HG03175 (cell line): ENCODE results near the gene CHST1.

Experiments used
- ATAC-seq: cut with Tn5 transposase; IDR thresholded peaks from one replicate; pipeline ENCODE4 v1.9.1; 2021; ENCODE audit warnings: mild to moderate bottlenecking, moderate library complexity; ENCODE audit not compliant: unreplicated experiment

Gene CHST1

DNA sequence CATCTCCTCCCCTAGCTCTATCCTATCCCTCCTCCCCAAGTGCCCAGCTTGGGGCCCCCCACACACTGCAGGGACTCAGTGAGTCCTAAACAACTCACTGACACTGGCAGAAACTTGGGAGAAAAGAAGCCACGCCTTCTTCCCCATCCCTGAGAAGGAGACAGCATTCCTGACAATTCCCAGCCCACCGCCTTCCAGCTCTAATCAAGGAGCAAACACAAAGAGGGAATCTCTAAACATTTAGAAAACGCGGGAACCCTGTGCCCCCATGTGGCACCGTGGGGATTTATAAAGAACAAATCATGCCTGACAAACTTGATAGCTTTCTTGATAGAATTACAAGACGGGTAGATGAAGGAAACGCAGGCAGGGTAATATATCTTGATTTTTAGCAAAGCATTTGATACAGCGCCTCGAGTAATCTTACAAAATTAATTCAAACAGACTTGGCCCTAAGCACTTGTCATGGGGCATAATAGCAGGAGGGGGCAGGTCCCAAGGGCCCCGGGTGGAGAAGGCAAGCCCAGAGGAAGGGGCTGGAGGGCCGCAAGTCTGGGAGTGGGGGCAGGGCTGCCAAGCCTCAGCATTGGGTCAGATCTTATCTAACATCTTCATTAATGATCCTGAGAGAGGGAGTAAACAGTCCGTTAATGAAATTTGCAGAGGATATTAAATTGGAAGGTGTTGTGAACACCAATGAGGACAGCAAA is 4.5 kb downstream of the CHST1 start:
- no peak for ATAC-seq

DNA sequence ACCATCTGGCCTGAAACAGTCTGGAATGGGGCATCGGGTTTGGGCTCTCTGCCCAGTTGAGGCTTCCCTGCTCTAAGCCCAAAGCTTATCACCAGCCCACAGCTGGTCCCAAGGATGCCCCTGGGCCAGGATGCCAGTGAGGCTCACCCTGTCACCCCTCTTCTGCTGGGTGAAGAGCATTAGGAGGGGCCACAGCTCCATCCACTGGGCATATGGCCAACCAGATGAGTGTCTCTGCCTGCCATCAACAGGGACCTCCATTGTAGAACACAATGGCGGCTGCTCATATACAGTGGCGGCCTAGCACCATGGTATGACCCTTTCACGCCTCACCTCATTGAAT is 5.6 kb downstream of the CHST1 start:
- ATAC-seq = no peak

DNA sequence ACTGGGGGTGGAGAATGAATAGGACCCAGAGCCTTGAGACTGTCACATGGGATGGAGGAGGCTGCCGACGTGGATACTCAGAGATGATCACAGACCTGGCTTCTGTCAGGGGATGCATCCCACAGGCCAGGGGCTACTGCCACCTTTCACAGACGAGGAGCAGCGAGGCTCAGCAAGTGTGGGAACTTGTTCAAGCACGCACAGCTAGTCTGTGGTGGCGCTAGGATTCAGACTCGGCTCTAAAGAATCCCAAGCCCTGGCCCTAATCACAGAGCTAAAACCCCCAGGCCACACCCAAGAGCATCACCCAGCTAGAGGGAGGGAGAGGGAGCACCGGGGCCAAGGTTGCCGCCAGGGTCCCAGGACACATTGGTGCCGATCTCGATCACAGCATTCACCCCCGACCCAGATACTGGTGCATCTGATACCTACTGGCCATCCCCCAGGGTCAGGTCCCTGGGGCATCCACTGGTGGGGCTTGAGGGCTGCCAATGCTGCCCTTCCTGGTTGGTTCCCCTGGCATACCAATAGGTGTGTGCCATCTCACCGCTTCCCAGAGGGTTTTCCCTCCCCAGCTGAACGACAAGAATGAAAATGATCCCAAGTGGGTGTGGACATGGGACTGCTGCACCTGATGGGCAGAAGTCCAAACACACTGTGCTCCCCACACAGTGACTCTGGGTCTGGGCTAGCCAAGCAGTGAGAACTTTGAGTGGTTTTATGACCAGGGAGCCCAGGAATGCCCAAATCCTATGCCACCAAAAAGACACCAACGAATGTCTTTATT is 6.2 kb downstream of the CHST1 start:
- ATAC-seq = no peak

DNA sequence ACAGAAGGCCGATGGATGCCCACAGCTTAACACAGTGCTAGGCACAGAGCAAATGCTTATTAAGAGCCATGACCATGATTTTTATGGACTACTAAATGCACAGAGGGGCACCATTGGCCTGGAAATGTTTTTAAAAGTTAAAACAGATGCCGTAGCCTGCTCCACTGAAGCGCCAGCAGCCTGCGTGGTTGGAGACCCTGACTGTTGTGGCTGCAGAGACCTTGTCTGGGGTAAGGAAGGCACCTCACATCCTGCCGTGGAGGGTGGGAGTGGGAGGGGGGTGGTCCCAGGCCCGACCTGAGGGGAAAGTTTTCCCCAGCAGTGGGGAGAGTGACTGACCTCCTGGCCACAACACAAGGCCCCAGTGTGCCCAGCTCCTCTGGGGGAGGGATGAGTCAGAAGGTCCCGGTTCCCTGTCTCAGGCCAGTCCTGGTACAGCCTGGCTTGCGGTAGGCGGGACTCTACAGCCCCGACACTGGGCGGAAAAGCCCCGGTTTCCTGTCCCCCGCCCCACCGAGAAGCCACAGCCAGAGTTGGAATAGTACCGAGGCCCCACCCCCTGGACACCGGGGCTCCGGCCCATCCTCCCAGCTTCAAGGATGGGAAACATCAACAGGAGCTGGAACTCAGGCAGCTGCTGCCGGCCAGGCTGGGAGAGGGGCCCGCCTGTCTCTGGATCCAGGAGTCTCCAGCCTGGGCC is 7.0 kb downstream of the CHST1 start:
- no peak for ATAC-seq

DNA sequence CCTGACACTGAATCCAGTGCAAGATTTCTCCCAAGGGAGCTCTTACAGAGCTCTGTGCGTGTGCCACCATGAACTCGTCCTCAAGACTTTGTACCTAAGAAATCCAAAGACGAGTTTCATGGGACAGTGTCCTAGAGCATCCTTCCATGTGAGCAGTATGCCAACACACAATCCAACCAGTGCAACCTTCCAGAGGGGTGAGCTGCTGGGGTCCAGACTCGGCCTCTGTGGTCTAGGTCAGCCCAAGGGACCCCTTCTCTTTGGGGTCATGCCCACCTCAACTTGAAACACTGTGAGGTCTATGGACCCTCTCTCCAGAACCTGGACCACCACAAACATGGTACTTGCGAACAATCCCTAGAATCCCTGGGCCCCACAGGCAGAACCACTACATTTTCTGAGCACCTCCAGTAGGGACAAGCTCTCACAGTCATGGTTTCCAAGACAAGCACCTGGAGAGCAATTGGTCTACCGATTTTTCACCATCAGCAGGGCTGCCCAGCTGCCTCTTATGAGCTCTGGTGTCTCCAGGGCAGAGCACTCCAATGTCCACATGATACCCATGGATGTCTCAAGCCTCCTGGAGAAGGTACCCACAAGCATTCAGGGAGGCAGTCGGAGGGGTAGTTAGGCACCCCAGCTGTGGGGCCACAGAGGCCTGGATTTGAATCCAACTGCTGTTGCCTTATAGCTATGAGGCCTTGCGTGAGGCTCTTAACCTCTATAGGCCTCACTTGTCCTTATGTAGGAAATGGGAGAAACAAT is 7.7 kb downstream of the CHST1 start:
- no peak for ATAC-seq

DNA sequence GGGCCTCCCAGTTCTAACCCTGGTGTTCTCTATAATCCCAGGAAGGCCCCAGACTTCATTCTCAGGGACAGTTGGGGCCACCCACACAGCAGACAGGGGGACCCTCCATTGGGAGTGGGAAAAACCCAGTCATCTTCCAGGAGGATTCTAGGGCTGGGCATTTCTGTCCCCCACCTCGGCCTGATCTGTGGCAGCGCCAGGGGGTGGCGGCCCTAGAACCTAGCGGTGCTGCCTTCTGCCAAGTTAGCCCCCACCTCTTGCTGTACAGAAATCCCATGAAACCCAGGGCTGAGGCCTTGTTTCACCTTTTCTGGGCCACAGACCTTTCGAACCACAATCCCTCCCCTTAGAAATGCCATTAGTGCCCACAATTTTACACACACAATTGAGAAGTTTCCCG is 9.6 kb downstream of the CHST1 start:
- no peak for ATAC-seq

DNA sequence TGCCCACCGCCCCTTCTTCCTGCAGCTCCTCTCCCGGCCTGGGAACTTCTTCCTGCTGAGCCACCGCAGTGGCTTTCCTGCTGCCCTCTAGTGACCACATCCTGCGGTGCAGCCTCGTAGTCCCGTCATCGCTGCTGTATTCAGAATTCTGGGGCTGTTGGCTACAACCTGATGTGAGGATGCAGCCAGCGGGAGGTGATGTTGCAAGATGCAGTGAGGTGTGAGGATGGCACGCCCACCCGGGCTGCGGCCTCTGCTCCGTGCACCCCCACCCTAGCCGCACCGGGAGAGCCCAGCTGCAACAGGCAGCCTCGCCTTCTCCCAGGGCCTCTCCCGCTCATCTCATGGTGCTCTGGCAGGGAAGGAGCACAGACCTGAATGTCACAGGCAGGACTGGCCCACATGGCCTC is 10.1 kb downstream of the CHST1 start:
- peak; percentile 58 for ATAC-seq

DNA sequence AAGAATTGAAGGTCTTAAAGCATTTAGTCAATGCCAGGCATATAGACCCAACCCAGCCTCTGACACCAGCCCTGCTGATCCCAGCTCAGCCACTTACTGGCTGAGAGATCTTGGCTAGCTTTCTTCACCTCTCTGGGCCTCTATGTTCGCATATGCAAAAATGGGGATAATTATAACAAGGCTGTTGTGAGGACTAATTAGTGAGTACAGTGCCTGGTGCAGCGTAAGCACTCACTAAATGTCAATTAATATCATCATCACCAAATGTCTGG is 10.5 kb downstream of the CHST1 start:
- ATAC-seq = no peak

DNA sequence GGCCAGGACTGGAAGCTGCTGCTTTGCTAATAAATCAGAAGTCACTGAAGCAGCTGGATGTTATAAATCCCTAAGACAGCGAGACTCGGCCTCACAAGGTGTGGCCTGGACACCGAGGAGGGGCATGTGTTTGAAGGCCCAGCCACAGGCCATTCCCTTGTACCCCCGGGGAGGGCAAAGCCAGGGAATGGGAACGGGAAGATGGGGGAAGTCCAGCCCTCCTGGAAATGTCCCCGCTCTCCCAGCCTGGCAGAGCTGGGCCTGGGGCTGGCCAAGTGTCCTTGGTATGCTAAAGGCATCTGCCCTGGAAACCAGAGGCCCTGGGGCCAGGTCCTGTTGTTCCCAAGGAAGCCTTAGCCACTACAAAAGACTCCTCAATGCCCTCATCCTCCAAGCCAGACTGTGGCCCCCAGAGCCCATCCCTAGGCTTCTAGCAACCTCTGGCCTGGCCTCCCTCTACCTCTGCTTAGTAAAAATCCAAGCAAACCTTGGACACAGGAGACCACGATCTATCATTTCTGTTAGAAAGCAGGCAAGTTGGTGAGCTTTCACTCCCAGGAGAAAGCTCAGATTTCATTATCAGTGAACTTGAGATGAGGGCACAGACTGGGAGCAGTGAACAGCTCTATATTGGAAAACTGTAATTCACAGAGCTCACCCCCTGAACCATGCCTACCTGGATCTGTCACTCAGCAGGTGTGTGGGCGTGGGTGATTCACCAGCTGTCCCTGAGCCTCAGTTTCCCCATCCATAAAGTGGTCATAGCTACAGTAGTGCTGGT is 11.0 kb downstream of the CHST1 start:
- no peak for ATAC-seq

DNA sequence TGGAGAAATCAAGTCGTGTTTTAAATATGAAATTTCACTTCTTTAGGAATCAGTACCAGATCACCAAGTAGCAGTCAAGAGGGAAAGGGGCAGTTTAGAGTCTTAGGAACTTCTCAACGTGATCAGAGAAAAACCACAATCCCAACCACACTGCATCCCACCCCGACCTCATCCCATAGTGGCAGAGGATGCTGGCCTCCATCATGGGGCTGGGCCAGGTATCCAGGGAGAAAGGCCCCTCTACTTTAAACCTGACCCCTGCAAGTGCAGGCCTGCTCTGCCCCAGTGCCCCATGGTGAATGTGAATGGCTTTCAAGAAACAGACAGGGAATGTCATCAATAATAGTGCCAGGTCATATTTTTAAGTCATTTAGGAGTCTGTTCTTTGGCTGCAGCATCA is 12.1 kb downstream of the CHST1 start:
- ATAC-seq = no peak

DNA sequence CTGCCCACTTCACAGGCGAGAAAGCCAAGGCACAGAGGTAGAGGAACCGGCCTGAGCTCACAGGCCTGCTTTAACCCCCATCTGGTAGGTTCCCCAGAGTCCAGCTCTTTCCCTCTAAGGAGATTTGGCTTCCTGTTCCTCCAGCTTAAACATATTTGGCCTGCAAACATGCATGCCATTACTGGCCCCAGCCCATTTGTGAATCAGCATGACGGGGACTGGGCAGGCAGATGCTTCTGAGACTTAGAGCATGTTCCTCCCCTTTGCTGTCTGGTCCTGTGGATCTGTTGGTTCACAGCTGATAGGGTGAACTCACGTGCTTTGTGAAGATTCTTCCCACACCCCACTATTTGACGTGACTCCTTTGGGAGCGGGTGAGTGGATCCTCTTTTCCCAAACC is 12.6 kb downstream of the CHST1 start:
- ATAC-seq = no peak

DNA sequence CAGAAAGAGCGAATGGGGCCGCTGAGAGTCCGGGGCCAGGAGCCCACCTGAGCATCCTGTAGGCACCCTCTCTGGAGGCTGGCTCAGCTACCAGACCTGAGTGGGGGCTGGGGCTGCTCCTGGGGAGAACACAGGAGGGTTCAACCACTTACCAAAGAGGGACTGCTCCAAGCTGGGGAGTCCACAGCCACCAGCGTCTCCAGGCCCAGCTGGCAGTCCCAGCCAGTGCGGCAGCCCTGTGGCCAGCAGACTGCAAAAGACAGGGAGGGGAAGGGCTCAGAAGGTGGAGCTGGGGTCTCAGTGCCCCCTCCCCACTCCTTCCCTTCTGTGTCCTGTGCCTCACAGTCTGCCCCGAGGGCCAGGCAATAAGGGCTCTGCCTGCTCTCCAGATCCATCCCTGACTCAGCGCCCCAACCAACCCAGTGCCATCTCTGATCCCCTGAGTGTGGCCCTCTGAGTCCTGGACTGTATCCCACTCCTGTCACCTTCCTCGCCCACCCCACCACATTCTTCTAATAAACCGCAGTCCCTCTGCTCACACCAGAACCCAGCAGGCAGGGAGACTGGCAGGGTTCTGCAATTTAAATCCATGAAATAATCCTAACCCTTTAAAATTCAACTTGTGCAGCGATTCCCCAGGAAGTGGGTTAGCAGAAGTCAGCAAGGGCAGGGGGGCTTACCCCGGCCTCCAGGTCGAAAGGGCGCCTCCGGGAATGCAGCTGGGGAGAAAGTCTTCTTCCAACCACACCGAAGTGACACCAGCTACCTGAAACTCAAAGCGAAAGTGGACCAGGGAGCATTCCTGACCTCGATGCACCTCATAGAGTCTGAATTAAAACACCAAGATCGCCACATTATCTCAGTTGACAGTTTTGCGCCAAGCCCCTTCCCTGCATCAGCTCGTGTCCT is 13.3 kb downstream of the CHST1 start:
- no peak for ATAC-seq

DNA sequence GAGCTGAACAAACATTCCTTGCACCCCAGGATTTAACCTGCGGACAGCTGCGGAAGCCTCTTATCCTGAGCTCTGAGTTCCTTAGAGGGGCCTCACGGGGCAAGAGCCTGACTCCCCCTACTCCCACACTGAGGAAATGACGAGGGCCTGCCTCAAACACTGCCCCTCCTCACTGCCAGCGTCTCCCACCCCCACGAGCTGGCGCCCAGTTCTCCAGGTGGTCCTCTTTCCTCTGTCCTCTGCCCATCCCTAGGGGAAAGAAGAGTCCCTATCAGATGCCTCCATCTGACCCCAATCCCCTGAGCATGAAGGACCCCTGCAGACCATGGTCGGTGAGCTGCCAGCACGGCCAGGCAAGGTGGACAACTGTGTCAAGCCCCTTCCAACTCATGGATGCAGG is 14.3 kb downstream of the CHST1 start:
- ATAC-seq = no peak

DNA sequence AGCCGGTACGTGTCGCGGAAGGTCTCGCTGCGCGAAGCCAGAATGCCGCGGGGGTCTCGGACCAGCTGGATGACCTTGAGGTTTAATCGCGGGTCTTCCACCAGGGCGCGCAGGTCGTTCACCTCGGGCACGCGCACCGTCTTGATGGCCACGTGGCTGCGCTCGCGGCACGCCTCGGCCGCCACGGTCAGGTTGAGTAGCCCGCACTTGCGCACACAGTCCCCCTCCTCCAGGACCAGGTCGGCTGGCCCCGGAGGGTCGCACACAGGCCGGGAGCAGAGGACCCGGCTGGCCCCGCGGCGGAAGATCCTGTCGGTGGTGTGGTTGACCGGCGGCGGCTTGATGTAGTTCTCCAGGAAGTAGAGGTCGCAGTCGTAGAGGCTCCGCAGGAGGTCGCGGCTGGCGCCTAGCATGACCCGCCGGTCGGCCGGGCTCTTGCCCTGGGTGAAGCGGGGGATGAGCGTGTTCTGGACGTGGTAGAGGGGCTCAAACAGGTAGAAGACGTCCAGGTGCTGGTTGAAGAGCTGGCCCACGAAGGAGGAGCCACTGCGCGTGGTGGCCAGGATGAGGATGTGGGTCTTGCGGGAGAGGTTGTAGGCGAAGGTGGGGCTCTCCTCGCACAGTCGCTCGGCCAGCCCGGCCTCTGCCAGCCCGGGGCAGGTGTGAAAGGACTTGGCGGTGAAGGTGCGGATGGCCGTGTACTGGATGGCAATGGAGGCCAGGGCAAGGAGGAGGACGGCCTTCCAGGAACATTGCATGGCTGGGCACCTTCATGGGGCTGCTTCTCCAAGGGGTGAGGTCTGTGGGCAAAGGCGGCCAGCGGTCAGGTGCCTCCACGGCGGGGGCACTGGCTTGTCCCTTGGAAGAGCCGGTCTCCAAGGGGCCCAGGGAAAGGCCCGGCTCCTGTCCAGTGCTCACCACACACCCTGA is 15.0 kb downstream of the CHST1 start:
- no peak for ATAC-seq

DNA sequence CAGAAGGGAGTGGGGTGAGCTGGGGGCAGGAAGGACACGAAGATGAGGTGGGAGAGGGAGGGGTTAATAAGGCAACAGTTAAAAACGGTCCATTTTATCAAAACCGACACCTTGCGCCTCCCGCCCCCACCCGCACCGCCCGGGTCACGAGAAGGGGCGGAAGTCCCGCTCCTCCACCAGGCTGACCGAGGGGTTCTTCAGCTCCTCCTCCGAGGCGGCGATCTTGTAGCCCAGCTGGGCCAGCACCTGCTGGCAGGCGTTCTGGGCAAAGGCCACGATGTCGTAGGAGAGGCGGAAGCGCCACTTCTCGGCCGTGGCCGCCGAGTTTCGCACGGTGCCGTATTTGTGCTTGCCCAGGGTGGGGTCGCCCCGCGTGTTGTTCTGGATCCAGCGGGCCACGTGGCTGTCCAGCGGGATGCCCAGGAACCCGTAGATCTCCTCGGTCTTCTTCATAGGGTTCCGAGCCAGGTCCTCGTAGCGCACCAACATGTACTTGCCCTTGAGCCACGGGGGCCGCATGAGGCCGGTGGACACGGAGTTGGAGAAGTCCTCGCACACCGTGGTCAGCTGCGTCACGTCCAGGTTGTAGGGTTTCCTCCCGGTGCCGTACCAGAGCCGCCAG is 15.8 kb downstream of the CHST1 start:
- ATAC-seq = no peak

DNA sequence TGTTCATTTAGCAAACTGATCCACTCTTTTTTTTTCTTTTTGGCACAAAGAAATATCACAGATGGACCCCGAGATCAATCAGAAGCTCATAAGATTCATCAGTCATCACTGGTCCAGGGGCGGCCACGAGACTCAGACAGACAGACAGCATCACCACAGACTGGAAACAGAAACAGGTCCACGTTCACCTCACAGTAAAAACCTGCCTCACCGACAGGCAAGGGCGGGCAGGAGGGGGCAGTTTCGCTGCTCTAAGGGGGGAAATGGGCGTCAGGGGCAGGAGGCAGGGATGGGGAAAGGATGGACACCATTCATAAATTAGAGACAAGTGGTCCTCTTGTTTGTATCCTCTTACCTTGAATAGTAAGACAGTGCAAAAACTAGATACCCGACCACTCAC is 16.5 kb downstream of the CHST1 start:
- no peak for ATAC-seq

DNA sequence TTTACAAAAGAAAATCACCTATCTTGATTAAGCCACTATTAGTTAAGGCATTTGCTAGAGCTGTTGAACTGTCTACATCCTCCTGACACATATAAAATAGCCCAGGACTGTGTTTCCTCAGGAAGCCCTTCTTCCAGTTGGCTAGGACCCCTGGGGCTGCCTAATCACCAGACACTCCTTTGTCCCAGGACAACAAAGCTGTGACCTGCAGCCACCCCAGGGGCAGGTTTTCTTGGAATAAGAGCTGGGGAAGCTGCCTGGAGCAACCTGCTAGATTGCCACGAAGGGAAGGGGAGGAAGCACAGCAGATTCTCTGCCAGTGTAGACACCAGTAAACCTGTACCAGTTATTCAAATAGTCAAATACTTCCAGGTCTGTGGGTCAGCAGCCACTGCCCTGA is 17.6 kb downstream of the CHST1 start:
- no peak for ATAC-seq

DNA sequence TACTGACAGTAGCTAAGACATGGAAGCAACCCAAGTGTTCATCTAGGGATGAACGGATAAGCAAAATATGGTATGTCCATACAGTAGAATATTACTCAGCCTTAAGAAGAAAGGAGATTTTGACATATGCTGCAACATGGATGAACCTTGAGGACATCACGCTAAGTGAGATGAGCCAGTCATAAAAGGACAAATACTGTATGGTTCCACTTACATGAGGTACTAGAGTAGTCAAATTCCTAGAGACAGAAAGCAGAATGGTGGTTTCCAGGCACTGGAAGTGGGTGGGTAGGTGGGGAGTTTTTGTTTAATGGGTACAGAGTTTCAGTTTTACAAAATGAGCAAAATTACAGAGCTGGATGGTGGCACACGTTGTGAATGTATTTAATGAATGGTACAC is 18.1 kb downstream of the CHST1 start:
- no peak for ATAC-seq
